Naive thymus-derived CD4-positive, alpha-beta T cell (primary cell): ENCODE measurements around the gene CRADD. TPM values are rescaled to one million over a fixed set of nuclear protein-coding genes. Genes with fewer than 3 reads are reported as not detected.
A peak's percentile ranks its signal among the peaks of the same experiment; 100 is the strongest.

Source experiments
- ATAC-seq: fragments of 150-1000 bp; cut with Tn5 transposase; 2 replicates; pipeline ENCODE4 v1.10.0; 2021; ENCODE audit warnings: mild to moderate bottlenecking, moderate library complexity
- CTCF ChIA-PET: fragments of 350-600 bp; sonication (Branson Sonifier 250); formaldehyde crosslinking; loops from one replicate; lab custom pipeline; 2021; ENCODE audit warnings: antibody characterized with exemption; lab: Charles Lee
- POLR2A ChIA-PET: fragments of 350-600 bp; sonication (Branson Sonifier 250); formaldehyde crosslinking; loops from one replicate; lab custom pipeline; 2021; ENCODE audit warnings: antibody characterized with exemption, inconsistent platforms; lab: Charles Lee
- DNase-seq, 9 donors: peaks; one replicate each; pipeline versions ENCODE4 v3.0.0 to v3.0.0-alpha.2; 2020 to 2022; ENCODE audit warnings: mixed read lengths in 1 of 9
- H3K27ac ChIP-seq: one replicate; pipeline ENCODE4 v1.7.0; 2013; ENCODE audit warnings: mild to moderate bottlenecking, low read depth, low read length, moderate library complexity
- H3K27me3 ChIP-seq, 2 donors: one replicate each; pipeline ENCODE4 v1.7.0; 2013; ENCODE audit warnings: low read length in 2 of 2, mild to moderate bottlenecking in 2 of 2, moderate library complexity in 2 of 2; ENCODE audit not compliant: control insufficient read depth in 2 of 2, insufficient read depth in 2 of 2
- H3K36me3 ChIP-seq, 3 experiments: 1 replicate in 2 of 3; 2 replicates in 1 of 3; pipeline ENCODE4 v1.7.0; 2013; ENCODE audit warnings: low read length in 3 of 3, mild to moderate bottlenecking in 3 of 3, moderate library complexity in 1 of 3; ENCODE audit not compliant: insufficient read depth in 3 of 3, control insufficient read depth in 2 of 3
- H3K4me1 ChIP-seq, 2 donors: one replicate each; pipeline ENCODE4 v1.7.0; 2013; ENCODE audit warnings: low read length in 2 of 2, mild to moderate bottlenecking in 2 of 2, moderate library complexity in 1 of 2; ENCODE audit not compliant: control insufficient read depth in 2 of 2, insufficient read depth in 2 of 2
- H3K4me3 ChIP-seq: 2 replicates; pipeline ENCODE4 v1.7.0; 2013; ENCODE audit warnings: mild to moderate bottlenecking, low read length
- H3K9me3 ChIP-seq, 3 experiments: 1 replicate in 2 of 3; 2 replicates in 1 of 3; pipeline ENCODE4 v1.7.0; 2013; ENCODE audit warnings: low read length in 3 of 3; ENCODE audit not compliant: control insufficient read depth in 2 of 3
- H3K27ac Mint-ChIP-seq, 9 donors: one replicate each; pipeline ENCODE4 v1.8.0; 2020 to 2022; ENCODE audit warnings: mixed read lengths in 9 of 9, mild to moderate bottlenecking in 8 of 9, moderate library complexity in 5 of 9, inconsistent platforms in 2 of 9
- H3K27me3 Mint-ChIP-seq, 5 donors: one replicate each; pipeline ENCODE4 v1.8.0; 2021 to 2022; ENCODE audit warnings: mixed read lengths in 5 of 5, mild to moderate bottlenecking in 1 of 5
- H3K36me3 Mint-ChIP-seq, 5 donors: one replicate each; pipeline ENCODE4 v1.8.0; 2020 to 2022; ENCODE audit warnings: mixed read lengths in 5 of 5, mild to moderate bottlenecking in 3 of 5, inconsistent platforms in 1 of 5
- H3K4me1 Mint-ChIP-seq, 7 donors: one replicate each; pipeline ENCODE4 v1.8.0; 2020 to 2022; ENCODE audit warnings: mixed read lengths in 7 of 7, mild to moderate bottlenecking in 3 of 7, inconsistent platforms in 1 of 7
- H3K4me3 Mint-ChIP-seq, 10 donors: one replicate each; pipeline ENCODE4 v1.8.0; 2020 to 2022; ENCODE audit warnings: mild to moderate bottlenecking in 10 of 10, mixed read lengths in 10 of 10, moderate library complexity in 6 of 10, inconsistent platforms in 2 of 10
- H3K9me3 Mint-ChIP-seq, 11 donors: one replicate each; pipeline ENCODE4 v1.8.0; 2020 to 2022; ENCODE audit warnings: mixed read lengths in 11 of 11, mild to moderate bottlenecking in 4 of 11, inconsistent platforms in 1 of 11, moderate library complexity in 1 of 11
- intact Hi-C, 2 donors: fragments of 100-400 bp; cut with micrococcal nuclease; formaldehyde crosslinking; loops; one replicate each; pipeline ENCODE4 v1.15.1; 2023
- polyA plus RNA-seq, 2 donors: library from polyadenylated mRNA; unstranded; fragments of 300-500 nt; fragmentation: Illumina TruSeq; gene quantifications; one replicate each; pipeline ENCODE4 v1.2.3, GENCODE V29; 2021
- total RNA-seq, 6 experiments: library from RNA in 5 of 6; stranded (reverse) in 5 of 6; gene quantifications; 1 replicate in 5 of 6; 2 replicates in 1 of 6; pipeline ENCODE4 v1.2.3 and lab custom pipeline; 2021 to 2026

The CRADD gene
- total and polyA plus RNA-seq, 7 experiments from 2014 or later = 11.4 to 17.1 (median 13.8) TPM

DNA sequence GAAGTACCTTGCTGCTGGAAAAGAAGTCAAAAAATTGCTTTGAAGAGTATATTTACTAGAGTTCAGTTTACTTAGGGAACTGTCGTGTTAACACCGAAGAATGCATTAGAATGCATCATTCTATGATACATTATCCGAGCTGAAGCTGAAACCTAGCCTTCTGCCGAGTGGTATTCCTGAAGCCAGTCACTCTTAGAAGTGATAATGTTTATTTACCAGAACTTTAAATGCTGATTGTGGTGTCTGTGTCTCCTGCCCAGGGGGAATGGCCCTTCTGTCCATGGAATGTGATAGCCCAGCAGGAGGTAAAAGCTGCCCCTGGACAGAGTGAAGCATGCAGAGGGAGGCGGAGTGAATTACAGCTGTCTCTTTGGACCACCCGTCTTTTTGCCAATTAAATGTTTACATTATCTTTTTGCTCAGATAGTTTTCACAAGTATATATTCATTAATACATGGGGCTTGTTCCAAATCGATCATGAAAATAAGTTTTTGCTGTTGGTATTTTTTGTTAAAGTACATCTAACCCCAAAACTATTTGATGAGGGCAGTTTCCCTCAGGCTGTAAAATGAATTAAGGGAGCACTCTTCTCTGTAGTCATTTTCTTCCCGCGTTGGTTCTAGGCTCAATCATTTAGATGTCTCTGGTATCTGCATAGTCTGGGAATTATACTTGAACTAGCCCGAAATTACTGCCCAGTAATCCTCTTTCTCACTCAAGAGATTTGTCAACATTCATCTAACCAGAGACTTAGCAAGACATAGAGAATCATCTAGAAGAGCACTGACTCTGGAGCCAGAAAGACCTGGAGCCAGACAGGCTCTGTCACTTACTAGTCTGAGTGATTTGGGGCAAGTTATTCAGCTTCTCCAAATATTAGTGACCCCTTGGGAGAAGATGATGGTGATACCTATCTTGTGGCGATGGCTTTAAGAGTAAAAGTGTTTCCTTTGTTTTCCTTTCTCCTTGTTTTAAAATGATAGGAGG lies 147.6 kb downstream of the CRADD start:
- intact Hi-C loops = no loop called here
- DNase-seq = no peak
- H3K4me1 Mint-ChIP-seq = peaks cover 0 to 8% (median 4%) of the 10 kb centered on the region in 7 donors
- no peaks in the 10 kb centered on the region for H3K36me3 ChIP-seq
- ChIA-PET CTCF (interaction anchor here (0.9 to 1.0 kb wide), 2 partner anchors 45 to 276 kb away, joined by 3 read pairs; no protein-coding TSS in a partner anchor), POLR2A (no interaction called here)
- no peaks in the 10 kb centered on the region for H3K4me1 ChIP-seq
- peaks cover 0 to 5% (median 0%) of the 10 kb centered on the region in 11 donors for H3K9me3 Mint-ChIP-seq
- no peak overlapping the region for H3K27ac Mint-ChIP-seq
- no peaks in the 10 kb centered on the region for H3K27me3 ChIP-seq
- H3K4me3 Mint-ChIP-seq = no peak overlapping the region
- no peak overlapping the region for H3K27ac ChIP-seq
- peaks cover 0 to 16% (median 10%) of the 10 kb centered on the region in 5 donors for H3K36me3 Mint-ChIP-seq
- no peak for ATAC-seq
- H3K4me3 ChIP-seq = no peak overlapping the region
- no peaks in the 10 kb centered on the region for H3K9me3 ChIP-seq
- H3K27me3 Mint-ChIP-seq = no peaks in the 10 kb centered on the region

DNA sequence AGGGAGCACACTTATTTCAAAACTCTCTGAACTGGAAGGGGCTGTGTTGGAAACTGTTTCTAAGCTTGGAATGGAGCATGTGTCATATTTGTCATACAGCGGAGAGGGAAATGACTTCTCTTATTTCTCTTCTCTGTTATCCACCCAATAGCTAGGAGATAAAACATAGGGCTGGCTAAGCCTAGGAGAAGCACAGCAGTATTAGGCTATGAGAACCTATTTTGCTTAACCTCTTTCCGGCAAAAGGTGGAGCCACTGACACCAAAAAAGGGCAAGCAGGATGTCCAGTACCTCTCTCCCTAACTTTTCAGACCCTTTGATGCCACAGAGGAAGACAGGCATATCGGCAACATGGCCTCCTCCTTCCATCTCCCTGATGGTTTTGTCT lies 148.3 kb downstream of the CRADD start:
- intact Hi-C loops = no loop called here
- no peaks in the 10 kb centered on the region for H3K27me3 ChIP-seq
- no peak for ATAC-seq
- no peak overlapping the region for H3K27ac ChIP-seq
- POLR2A ChIA-PET = no interaction called here
- CTCF ChIA-PET = interaction anchor here (0.6 kb wide), 1 partner anchor 353 kb away, joined by 5 read pairs; no protein-coding TSS in a partner anchor
- Mint-ChIP-seq H3K36me3 (peaks cover 0 to 15% (median 9%) of the 10 kb centered on the region in 5 donors), H3K4me1 (peaks cover 0 to 8% (median 4%) of the 10 kb centered on the region in 7 donors), H3K9me3 (peaks cover 0 to 5% (median 0%) of the 10 kb centered on the region in 11 donors), H3K27me3 (no peaks in the 10 kb centered on the region), H3K4me3 (no peak overlapping the region), H3K27ac (peak overlapping the region in 1 of 9 donors; percentile 21)
- no peak overlapping the region for H3K4me3 ChIP-seq
- H3K9me3 ChIP-seq = no peaks in the 10 kb centered on the region
- no peaks in the 10 kb centered on the region for H3K36me3 ChIP-seq
- DNase-seq = no peak
- no peaks in the 10 kb centered on the region for H3K4me1 ChIP-seq

DNA sequence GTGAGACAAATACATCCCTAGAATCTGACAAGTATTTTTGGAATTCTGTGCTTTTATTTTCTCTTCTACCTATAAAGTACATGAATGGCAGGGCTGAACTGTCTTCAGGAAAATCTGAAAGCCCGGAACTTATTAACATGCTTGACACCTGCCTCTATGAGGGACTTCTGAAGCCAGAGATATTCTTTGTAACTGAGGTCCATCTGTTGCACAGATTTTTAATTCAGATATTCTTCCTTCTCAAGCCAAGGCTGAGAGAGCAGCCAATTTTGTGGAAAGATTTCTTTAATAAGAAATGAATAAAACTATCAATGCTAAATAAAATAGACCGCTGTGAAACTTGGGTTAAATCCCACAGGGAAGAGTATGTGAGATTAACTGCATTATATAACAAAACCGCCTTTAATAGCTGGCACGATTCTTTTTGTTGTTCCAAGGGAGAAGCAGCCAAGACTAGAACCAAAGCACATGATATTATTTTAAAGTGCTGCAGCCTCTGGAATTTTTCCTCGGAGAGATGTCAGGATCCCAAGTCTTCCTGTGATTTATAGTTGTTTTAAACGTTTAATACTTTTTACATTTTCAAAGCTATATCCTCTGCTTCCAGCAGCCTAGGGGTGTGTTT lies 148.9 kb downstream of the CRADD start:
- Mint-ChIP-seq H3K36me3 (peaks cover 0 to 10% (median 4%) of the 10 kb centered on the region in 5 donors), H3K27me3 (no peaks in the 10 kb centered on the region), H3K27ac (peak overlapping the region in 1 of 9 donors; percentile 21), H3K9me3 (peaks cover 0 to 3% (median 0%) of the 10 kb centered on the region in 11 donors), H3K4me1 (peaks cover 0 to 8% (median 4%) of the 10 kb centered on the region in 7 donors), H3K4me3 (no peak overlapping the region)
- CTCF ChIA-PET = interaction anchor here (0.6 to 1.1 kb wide), 3 partner anchors 180 to 353 kb away, joined by 3 to 5 read pairs (median 3); no protein-coding TSS in a partner anchor
- Histone ChIP-seq H3K27ac (no peak overlapping the region), H3K9me3 (no peaks in the 10 kb centered on the region), H3K4me3 (no peak overlapping the region), H3K4me1 (no peaks in the 10 kb centered on the region), H3K36me3 (no peaks in the 10 kb centered on the region), H3K27me3 (no peaks in the 10 kb centered on the region)
- ATAC-seq = no peak
- no peak for DNase-seq
- intact Hi-C loops = no loop called here
- POLR2A ChIA-PET = no interaction called here

DNA sequence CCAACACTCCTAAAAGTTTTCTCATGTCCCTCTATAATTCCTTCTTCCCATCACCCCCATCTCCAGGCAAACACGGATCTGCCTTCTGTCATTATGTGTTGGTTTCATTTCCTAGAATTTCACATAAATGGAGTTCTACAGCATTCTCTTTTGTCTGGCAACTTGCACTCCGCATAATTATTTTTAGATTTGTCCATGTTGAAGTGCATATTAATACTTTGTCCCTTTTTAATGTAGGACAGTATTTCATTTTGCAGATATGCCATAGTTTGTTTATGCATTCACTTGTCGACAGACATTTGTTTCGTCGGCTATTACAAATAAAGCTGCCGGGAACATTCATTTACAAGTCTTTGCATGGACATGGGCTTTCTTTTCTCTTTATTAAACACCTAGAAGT lies 150.0 kb downstream of the CRADD start:
- ATAC-seq = no peak
- no peak for DNase-seq
- no peaks in the 10 kb centered on the region for H3K27me3 Mint-ChIP-seq
- peaks cover 0 to 13% (median 3%) of the 10 kb centered on the region in 7 donors for H3K4me1 Mint-ChIP-seq
- Histone ChIP-seq H3K9me3 (no peaks in the 10 kb centered on the region), H3K4me1 (no peaks in the 10 kb centered on the region), H3K4me3 (no peak overlapping the region), H3K27me3 (no peaks in the 10 kb centered on the region), H3K36me3 (no peaks in the 10 kb centered on the region), H3K27ac (no peak overlapping the region)
- H3K27ac Mint-ChIP-seq = no peak overlapping the region
- intact Hi-C loops = no loop called here
- POLR2A ChIA-PET = no interaction called here
- H3K9me3 Mint-ChIP-seq = no peaks in the 10 kb centered on the region
- CTCF ChIA-PET = no interaction called here
- H3K36me3 Mint-ChIP-seq = peaks cover 0 to 7% (median 0%) of the 10 kb centered on the region in 5 donors
- no peak overlapping the region for H3K4me3 Mint-ChIP-seq

DNA sequence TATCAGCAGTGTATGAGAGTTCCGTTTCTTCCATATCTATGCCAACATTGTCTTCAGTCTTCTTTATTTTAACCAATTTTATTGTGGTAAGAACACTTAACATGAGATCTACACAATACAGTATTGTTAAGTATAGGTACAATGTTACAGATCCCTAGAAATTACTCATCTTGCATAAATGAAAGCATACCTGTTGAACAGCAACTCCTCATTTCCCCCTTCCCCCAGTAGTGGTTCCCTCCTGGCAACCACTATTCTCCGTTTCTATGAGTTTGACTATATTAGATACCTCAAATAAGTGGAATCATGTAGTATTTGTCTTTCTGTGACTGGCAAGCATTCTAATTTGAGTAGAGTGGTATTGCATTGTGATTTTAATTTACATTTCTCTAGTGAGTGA lies 150.5 kb downstream of the CRADD start:
- ChIA-PET POLR2A (interaction anchor here (0.5 kb wide), 1 partner anchor 15 kb away, joined by 4 read pairs; no protein-coding TSS in a partner anchor), CTCF (no interaction called here)
- Histone ChIP-seq H3K4me1 (no peaks in the 10 kb centered on the region), H3K9me3 (no peaks in the 10 kb centered on the region), H3K27me3 (no peaks in the 10 kb centered on the region), H3K27ac (no peak overlapping the region), H3K36me3 (no peaks in the 10 kb centered on the region), H3K4me3 (no peak overlapping the region)
- no peak overlapping the region for H3K4me3 Mint-ChIP-seq
- no peaks in the 10 kb centered on the region for H3K9me3 Mint-ChIP-seq
- no peak overlapping the region for H3K27ac Mint-ChIP-seq
- ATAC-seq (no peak), DNase-seq (no peak)
- no peaks in the 10 kb centered on the region for H3K27me3 Mint-ChIP-seq
- peaks cover 0 to 9% (median 3%) of the 10 kb centered on the region in 7 donors for H3K4me1 Mint-ChIP-seq
- H3K36me3 Mint-ChIP-seq = peaks cover 0 to 4% (median 0%) of the 10 kb centered on the region in 5 donors
- intact Hi-C loops = no loop called here

DNA sequence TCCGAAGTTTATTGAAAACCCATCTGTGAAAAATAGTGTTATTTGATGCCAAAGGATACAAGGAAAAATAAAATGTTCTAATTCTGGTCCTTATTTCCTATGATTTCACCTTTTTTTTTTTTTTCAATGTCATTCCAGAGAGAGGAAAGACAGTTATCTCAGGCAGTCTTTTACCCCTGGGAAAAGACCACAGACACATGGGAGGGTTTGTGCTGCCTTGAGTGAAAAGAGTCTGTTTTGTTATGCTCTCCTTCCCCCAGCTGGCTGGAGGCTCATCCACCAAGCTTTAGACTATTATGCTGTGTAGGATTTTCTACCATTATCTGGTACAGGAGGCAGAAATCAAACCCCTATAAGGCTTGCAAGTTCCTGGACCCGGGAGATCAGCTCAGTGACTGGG lies 151.8 kb downstream of the CRADD start:
- no peaks in the 10 kb centered on the region for H3K27me3 ChIP-seq
- H3K4me3 ChIP-seq = no peak overlapping the region
- H3K9me3 ChIP-seq = no peaks in the 10 kb centered on the region
- Mint-ChIP-seq H3K36me3 (peaks cover 0 to 4% (median 0%) of the 10 kb centered on the region in 5 donors), H3K27me3 (no peaks in the 10 kb centered on the region), H3K4me1 (peaks cover 0 to 9% (median 3%) of the 10 kb centered on the region in 7 donors), H3K4me3 (no peak overlapping the region), H3K9me3 (no peaks in the 10 kb centered on the region), H3K27ac (peak overlapping the region in 1 of 9 donors; percentile 10)
- CTCF ChIA-PET = no interaction called here
- H3K4me1 ChIP-seq = no peaks in the 10 kb centered on the region
- no peak for DNase-seq
- no peak overlapping the region for H3K27ac ChIP-seq
- no peak for ATAC-seq
- H3K36me3 ChIP-seq = no peaks in the 10 kb centered on the region
- intact Hi-C loops = no loop called here
- POLR2A ChIA-PET = no interaction called here
